SK-N-SH treated with all-trans-retinoic acid at 6 μM for 48 hours (cell line): ENCODE measurements around the gene ADRB1.

Experiments used
- ATAC-seq: fragments of 200-7000 bp; cut with Tn5 transposase; 3 replicates; pipeline ENCODE4 v1.9.1; 2020; ENCODE audit warnings: mild to moderate bottlenecking, moderate library complexity
- ARNTL ChIP-seq: fragments of 450-650 bp; formaldehyde crosslinking; IDR thresholded peaks from 2 replicates; pipeline ENCODE4 v1.5.0; 2020; ENCODE audit warnings: low read depth, mild to moderate bottlenecking, moderate library complexity, borderline replicate concordance
- BACH2 ChIP-seq: fragments of 250-450 bp; sonication (Bioruptor Pico); IDR thresholded peaks from 2 replicates; pipeline ENCODE4 v1.9.0; 2021; ENCODE audit warnings: mild to moderate bottlenecking, borderline replicate concordance
- CSRNP3 ChIP-seq: fragments of 250-450 bp; sonication (Bioruptor Pico); IDR thresholded peaks from 2 replicates; pipeline ENCODE4 v1.5.1; 2021; ENCODE audit warnings: mild to moderate bottlenecking, moderate library complexity
- ESRRG ChIP-seq: fragments of 250-450 bp; sonication (Bioruptor Pico); IDR thresholded peaks from 2 replicates; pipeline ENCODE4 v1.6.1; 2021; ENCODE audit warnings: mild to moderate bottlenecking
- ISL1 ChIP-seq: fragments of 250-450 bp; sonication (Bioruptor Pico); IDR thresholded peaks from 2 replicates; pipeline ENCODE4 v2.1.2; 2022; ENCODE audit warnings: mild to moderate bottlenecking, moderate library complexity
- PATZ1 ChIP-seq: fragments of 250-450 bp; sonication (Bioruptor Pico); IDR thresholded peaks from 2 replicates; pipeline ENCODE4 v1.8.0; 2020; ENCODE audit warnings: mild to moderate bottlenecking, moderate library complexity, borderline replicate concordance
- POU6F1 ChIP-seq: fragments of 250-450 bp; sonication (Bioruptor Pico); IDR thresholded peaks from 2 replicates; pipeline ENCODE4 v1.8.0; 2021; ENCODE audit warnings: low read depth, mild to moderate bottlenecking, moderate library complexity, borderline replicate concordance
- RARB ChIP-seq: fragments of 250-450 bp; sonication (Bioruptor Pico); IDR thresholded peaks from 2 replicates; pipeline ENCODE4 v1.8.0; 2021; ENCODE audit warnings: mild to moderate bottlenecking, moderate library complexity
- SNAI2 ChIP-seq: fragments of 250-450 bp; sonication (Bioruptor Pico); IDR thresholded peaks from 2 replicates; pipeline ENCODE4 v1.5.0; 2020; ENCODE audit warnings: mild to moderate bottlenecking, moderate library complexity
- TCF4 ChIP-seq: fragments of 250-450 bp; sonication (Bioruptor Pico); IDR thresholded peaks from 2 replicates; pipeline ENCODE4 v1.8.0; 2021; ENCODE audit warnings: mild to moderate bottlenecking, moderate library complexity, borderline replicate concordance
- ZC3H10 ChIP-seq: fragments of 250-450 bp; sonication (Bioruptor Pico); IDR thresholded peaks from 2 replicates; pipeline ENCODE4 v1.5.1; 2021; ENCODE audit warnings: mild to moderate bottlenecking, moderate library complexity
- ZFP3 ChIP-seq: fragments of 250-450 bp; sonication (Bioruptor Pico); IDR thresholded peaks from 2 replicates; pipeline ENCODE4 v1.5.0; 2020; ENCODE audit warnings: mild to moderate bottlenecking, moderate library complexity
- ZNF565 ChIP-seq: fragments of 450-650 bp; formaldehyde crosslinking; conservative IDR thresholded peaks from 2 replicates; pipeline ENCODE4 v1.5.0; 2020; ENCODE audit warnings: low read depth, mild to moderate bottlenecking, moderate library complexity
- ZNF8 ChIP-seq: fragments of 450-650 bp; formaldehyde crosslinking; IDR thresholded peaks from 2 replicates; pipeline ENCODE4 v1.5.0; 2020; ENCODE audit warnings: mild to moderate bottlenecking, moderate library complexity
- TF ChIP-seq, protein P1 (sequence below): fragments of 250-450 bp; sonication (Bioruptor Pico); IDR thresholded peaks from 2 replicates; pipeline ENCODE4 v1.5.0; 2020; ENCODE audit warnings: mild to moderate bottlenecking, moderate library complexity

The ADRB1 gene

GRCh38 chr10:114087255-114087654, 43.6 kb downstream of the ADRB1 start (continued):
- TF ChIP-seq, protein P1, sequence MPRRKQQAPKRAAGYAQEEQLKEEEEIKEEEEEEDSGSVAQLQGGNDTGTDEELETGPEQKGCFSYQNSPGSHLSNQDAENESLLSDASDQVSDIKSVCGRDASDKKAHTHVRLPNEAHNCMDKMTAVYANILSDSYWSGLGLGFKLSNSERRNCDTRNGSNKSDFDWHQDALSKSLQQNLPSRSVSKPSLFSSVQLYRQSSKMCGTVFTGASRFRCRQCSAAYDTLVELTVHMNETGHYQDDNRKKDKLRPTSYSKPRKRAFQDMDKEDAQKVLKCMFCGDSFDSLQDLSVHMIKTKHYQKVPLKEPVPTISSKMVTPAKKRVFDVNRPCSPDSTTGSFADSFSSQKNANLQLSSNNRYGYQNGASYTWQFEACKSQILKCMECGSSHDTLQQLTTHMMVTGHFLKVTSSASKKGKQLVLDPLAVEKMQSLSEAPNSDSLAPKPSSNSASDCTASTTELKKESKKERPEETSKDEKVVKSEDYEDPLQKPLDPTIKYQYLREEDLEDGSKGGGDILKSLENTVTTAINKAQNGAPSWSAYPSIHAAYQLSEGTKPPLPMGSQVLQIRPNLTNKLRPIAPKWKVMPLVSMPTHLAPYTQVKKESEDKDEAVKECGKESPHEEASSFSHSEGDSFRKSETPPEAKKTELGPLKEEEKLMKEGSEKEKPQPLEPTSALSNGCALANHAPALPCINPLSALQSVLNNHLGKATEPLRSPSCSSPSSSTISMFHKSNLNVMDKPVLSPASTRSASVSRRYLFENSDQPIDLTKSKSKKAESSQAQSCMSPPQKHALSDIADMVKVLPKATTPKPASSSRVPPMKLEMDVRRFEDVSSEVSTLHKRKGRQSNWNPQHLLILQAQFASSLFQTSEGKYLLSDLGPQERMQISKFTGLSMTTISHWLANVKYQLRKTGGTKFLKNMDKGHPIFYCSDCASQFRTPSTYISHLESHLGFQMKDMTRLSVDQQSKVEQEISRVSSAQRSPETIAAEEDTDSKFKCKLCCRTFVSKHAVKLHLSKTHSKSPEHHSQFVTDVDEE, result no peak
- TF ChIP-seq ISL1 (CRISPR knock-in tag) (no peak), BACH2 (no peak), ARNTL (CRISPR knock-in tag) (no peak)

- ATAC-seq, result no peak; the same call in 2 of the 3 replicates
- TF ChIP-seq ARNTL (CRISPR knock-in tag) (no peak), RARB (no peak), ZC3H10 (CRISPR knock-in tag) (no peak), POU6F1 (no peak), ZFP3 (no peak), ZNF565 (CRISPR knock-in tag) (no peak), CSRNP3 (CRISPR knock-in tag) (no peak), ZNF8 (no peak), SNAI2 (CRISPR knock-in tag) (no peak)
Measured at GRCh38 chr10:114087655-114088054, 44.0 kb downstream of the ADRB1 start.

- ATAC-seq, result no peak
- no peak for TF ChIP-seq ZNF8
- no peak for TF ChIP-seq ZFP3
- no peak for TF ChIP-seq ESRRG
- no peak for TF ChIP-seq PATZ1
- no peak for TF ChIP-seq ZC3H10 (CRISPR knock-in tag)
- TF ChIP-seq BACH2, result no peak
- TF ChIP-seq, protein P1, result no peak
- no peak for TF ChIP-seq POU6F1
- TF ChIP-seq, all 23 proteins: peak for 0
Measured at GRCh38 chr10:114094795-114095194, 51.1 kb downstream of the ADRB1 start.

DNA sequence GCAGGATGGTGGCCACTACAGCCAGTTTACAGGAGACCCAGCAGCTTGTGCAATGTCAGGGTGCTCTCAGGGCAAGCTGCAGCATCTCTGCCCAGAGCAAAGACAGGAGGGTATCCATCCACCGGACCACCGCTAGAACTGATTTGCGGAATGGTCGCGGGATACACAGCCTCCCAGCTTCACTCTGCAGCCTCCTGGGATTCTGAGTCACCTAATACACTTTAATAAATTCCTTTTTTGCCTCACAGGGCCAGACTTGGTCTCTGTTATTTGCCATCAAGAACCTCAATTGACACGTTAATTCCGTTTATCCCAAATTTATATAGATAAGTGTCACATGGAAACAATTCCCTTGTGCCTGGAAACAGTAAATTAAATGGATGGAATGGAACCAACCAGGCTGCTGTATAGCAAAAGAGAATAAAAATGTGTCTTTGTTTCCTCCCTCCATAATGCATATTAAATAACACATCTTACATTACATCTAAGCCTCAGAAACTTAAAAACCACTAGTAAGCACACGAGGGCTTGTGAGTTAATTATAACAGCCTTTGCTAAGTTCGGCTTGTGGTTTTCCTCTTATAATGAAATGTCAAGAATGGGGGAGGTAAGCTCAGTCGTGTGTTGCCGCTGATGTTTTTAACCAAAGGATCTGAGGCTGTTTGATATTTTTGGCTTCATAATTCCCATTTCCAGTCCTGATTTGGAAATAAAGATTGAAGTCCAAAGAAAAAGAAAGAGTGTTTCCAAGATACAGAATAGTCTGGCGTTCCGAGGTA, 52.1 kb downstream of the ADRB1 start:
- TF ChIP-seq ZNF565 (CRISPR knock-in tag) (no peak), ARNTL (CRISPR knock-in tag) (no peak), ISL1 (CRISPR knock-in tag) (peak; percentile 29), TCF4 (CRISPR knock-in tag) (peak; percentile 80)
- TF ChIP-seq, all 23 proteins: peak for 2
- ATAC-seq, result no peak; the same call in 2 of the 3 replicates
